H9 (cell line): ENCODE results near the gene TLDC2. TPM values are rescaled to one million over a fixed set of nuclear protein-coding genes. Genes with fewer than 3 reads are reported as not detected.

Experiments used
- DNase-seq: peaks from one replicate; pipeline ENCODE4 v3.0.0-alpha.2; 2017
- H2AFZ ChIP-seq: one replicate; pipeline ENCODE4 v1.6.1; 2013; ENCODE audit warnings: mild to moderate bottlenecking, low read length, control low read depth, moderate library complexity
- H2AK5ac ChIP-seq: 2 replicates; pipeline ENCODE4 v1.6.1; 2013; ENCODE audit warnings: low read length, control low read depth, mixed read lengths; ENCODE audit not compliant: insufficient read length
- H2BK120ac ChIP-seq: one replicate; pipeline ENCODE4 v1.6.1; 2013; ENCODE audit warnings: low read depth, mild to moderate bottlenecking, low read length, control low read depth, inconsistent platforms; ENCODE audit not compliant: poor library complexity, severe bottlenecking
- H2BK12ac ChIP-seq: 2 replicates; pipeline ENCODE4 v1.6.1; 2013; ENCODE audit warnings: low read length, control low read depth, mixed read lengths, low read depth; ENCODE audit not compliant: insufficient read length
- H2BK15ac ChIP-seq: 2 replicates; pipeline ENCODE4 v1.6.1; 2013; ENCODE audit warnings: low read depth, low read length, control low read depth
- H2BK20ac ChIP-seq: one replicate; pipeline ENCODE4 v1.6.1; 2013; ENCODE audit warnings: low read depth, mild to moderate bottlenecking, low read length, control low read depth, inconsistent platforms; ENCODE audit not compliant: poor library complexity, severe bottlenecking
- H2BK5ac ChIP-seq: 2 replicates; pipeline ENCODE4 v1.6.1; 2013; ENCODE audit warnings: low read length, control low read depth, mixed read lengths; ENCODE audit not compliant: insufficient read length
- H3K14ac ChIP-seq: 2 replicates; pipeline ENCODE4 v1.6.1; 2013; ENCODE audit warnings: low read length, control low read depth; ENCODE audit not compliant: insufficient read depth
- H3K18ac ChIP-seq: 2 replicates; pipeline ENCODE4 v1.6.1; 2013; ENCODE audit warnings: low read depth, mild to moderate bottlenecking, mixed read lengths, low read length, control low read depth; ENCODE audit not compliant: insufficient read length
- H3K23ac ChIP-seq: 2 replicates; pipeline ENCODE4 v1.6.1; 2013; ENCODE audit warnings: low read length, control low read depth, mixed read lengths, low read depth; ENCODE audit not compliant: insufficient read length
- H3K23me2 ChIP-seq: 2 replicates; pipeline ENCODE4 v1.6.1; 2013; ENCODE audit warnings: low read depth, mild to moderate bottlenecking, mixed read lengths, low read length, control low read depth; ENCODE audit not compliant: insufficient read length, poor library complexity, severe bottlenecking
- H3K27ac ChIP-seq: 2 replicates; pipeline ENCODE4 v1.5.1; 2013; ENCODE audit warnings: low read length, control low read depth, mixed read lengths, low read depth; ENCODE audit not compliant: insufficient read length
- H3K27me3 ChIP-seq: 2 replicates; pipeline ENCODE4 v1.6.1; 2013; ENCODE audit warnings: low read length, control low read depth, inconsistent platforms; ENCODE audit not compliant: insufficient read depth
- H3K4ac ChIP-seq: 2 replicates; pipeline ENCODE4 v1.6.1; 2013; ENCODE audit warnings: low read depth, mild to moderate bottlenecking, control low read depth, inconsistent platforms, low read length, moderate library complexity
- H3K4me1 ChIP-seq: 2 replicates; pipeline ENCODE4 v1.6.1; 2013; ENCODE audit warnings: low read length, control low read depth, inconsistent platforms; ENCODE audit not compliant: insufficient read depth
- H3K4me2 ChIP-seq: 2 replicates; pipeline ENCODE4 v1.6.1; 2013; ENCODE audit warnings: low read length, control low read depth, mixed read lengths; ENCODE audit not compliant: insufficient read length, insufficient read depth
- H3K56ac ChIP-seq: 2 replicates; pipeline ENCODE4 v1.6.1; 2013; ENCODE audit warnings: low read depth, mild to moderate bottlenecking, mixed read lengths, low read length, control low read depth; ENCODE audit not compliant: insufficient read length
- H3K79me1 ChIP-seq: 2 replicates; pipeline ENCODE4 v1.6.1; 2013; ENCODE audit warnings: low read depth, mild to moderate bottlenecking, moderate library complexity, low read length, control low read depth, inconsistent platforms; ENCODE audit not compliant: insufficient read depth, poor library complexity, severe bottlenecking
- H3K79me2 ChIP-seq: 2 replicates; pipeline ENCODE4 v1.6.1; 2013; ENCODE audit warnings: low read length, control low read depth, inconsistent platforms; ENCODE audit not compliant: insufficient read depth
- H3K9ac ChIP-seq: 2 replicates; pipeline ENCODE4 v1.6.1; 2013; ENCODE audit warnings: low read length, control low read depth, mixed read lengths; ENCODE audit not compliant: insufficient read length; ENCODE audit errors: extremely low read depth
- H3K9me3 ChIP-seq: one replicate; pipeline ENCODE4 v1.6.1; 2013; ENCODE audit warnings: low read depth, low read length, inconsistent platforms; ENCODE audit not compliant: control insufficient read depth
- H3T11ph ChIP-seq: one replicate; pipeline ENCODE4 v1.6.1; 2013; ENCODE audit warnings: mild to moderate bottlenecking, low read length, control low read depth, inconsistent platforms
- H4K20me1 ChIP-seq: one replicate; pipeline ENCODE4 v1.6.1; 2013; ENCODE audit not compliant: control insufficient read depth, insufficient read length, insufficient read depth
- H4K5ac ChIP-seq: 2 replicates; pipeline ENCODE4 v1.6.1; 2013; ENCODE audit warnings: low read depth, mild to moderate bottlenecking, mixed read lengths, low read length, control low read depth; ENCODE audit not compliant: insufficient read length
- H4K8ac ChIP-seq: replicated peaks from 2 replicates; pipeline ENCODE4 v1.6.1; 2013; ENCODE audit warnings: low read length, control low read depth, mixed read lengths, low read depth; ENCODE audit not compliant: insufficient read length
- H4K91ac ChIP-seq: 2 replicates; pipeline ENCODE4 v1.6.1; 2013; ENCODE audit warnings: low read depth, mild to moderate bottlenecking, moderate library complexity, mixed read lengths, low read length, control low read depth; ENCODE audit not compliant: insufficient read length
- H3K27ac Mint-ChIP-seq, 3 experiments: 2 replicates in 2 of 3; 3 replicates in 1 of 3; pipeline ENCODE4 v1.8.0; 2020 to 2021; ENCODE audit warnings: mixed read lengths in 3 of 3, mild to moderate bottlenecking in 1 of 3, moderate library complexity in 1 of 3
- H3K27me3 Mint-ChIP-seq: 2 replicates; pipeline ENCODE4 v1.8.0; 2021; ENCODE audit warnings: low read depth, mild to moderate bottlenecking, moderate library complexity, mixed read lengths
- H3K36me3 Mint-ChIP-seq, 3 experiments: 2 replicates in 2 of 3; 3 replicates in 1 of 3; pipeline ENCODE4 v1.8.0; 2020 to 2021; ENCODE audit warnings: low read depth in 3 of 3, mixed read lengths in 3 of 3; ENCODE audit not compliant: insufficient read depth in 1 of 3
- H3K4me1 Mint-ChIP-seq, 2 experiments: 2 replicates each; pipeline ENCODE4 v1.8.0; 2020; ENCODE audit warnings: mixed read lengths in 2 of 2
- H3K4me3 Mint-ChIP-seq, 2 experiments: 2 replicates in 1 of 2; 3 replicates in 1 of 2; pipeline ENCODE4 v1.8.0; 2020 to 2021; ENCODE audit warnings: mild to moderate bottlenecking in 2 of 2, mixed read lengths in 2 of 2, moderate library complexity in 1 of 2
- H3K9me3 Mint-ChIP-seq, 2 experiments: 2 replicates in 1 of 2; 3 replicates in 1 of 2; pipeline ENCODE4 v1.8.0; 2020; ENCODE audit warnings: mild to moderate bottlenecking in 2 of 2, mixed read lengths in 2 of 2, moderate library complexity in 1 of 2
- WGBS: extraction: QIAGEN DNeasy Blood & Tissue Kit; methylation state at CpG from one replicate; pipeline ENCODE4 v1.1.7; 2013; ENCODE audit warnings: missing lambda C conversion rate, low lambda C conversion rate, mixed read lengths; ENCODE audit not compliant: insufficient read length; ENCODE audit errors: extremely low coverage; 5-methylcytosine and 5-hydroxymethylcytosine counted together
- total RNA-seq: library from RNA; stranded (reverse); gene quantifications from 2 replicates; pipeline ENCODE4 v1.2.1, GENCODE V29; 2021
- TF ChIP-seq, protein P1 (sequence below): fragments of 200-600 bp; sonication (generic); conservative IDR thresholded peaks from 3 replicates; pipeline ENCODE4 v1.8.0; 2021; ENCODE audit warnings: antibody characterized with exemption, mild to moderate bottlenecking

TLDC2 gene
- total RNA-seq, 1 experiment from 2014 or later = 0.11 TPM

DNA sequence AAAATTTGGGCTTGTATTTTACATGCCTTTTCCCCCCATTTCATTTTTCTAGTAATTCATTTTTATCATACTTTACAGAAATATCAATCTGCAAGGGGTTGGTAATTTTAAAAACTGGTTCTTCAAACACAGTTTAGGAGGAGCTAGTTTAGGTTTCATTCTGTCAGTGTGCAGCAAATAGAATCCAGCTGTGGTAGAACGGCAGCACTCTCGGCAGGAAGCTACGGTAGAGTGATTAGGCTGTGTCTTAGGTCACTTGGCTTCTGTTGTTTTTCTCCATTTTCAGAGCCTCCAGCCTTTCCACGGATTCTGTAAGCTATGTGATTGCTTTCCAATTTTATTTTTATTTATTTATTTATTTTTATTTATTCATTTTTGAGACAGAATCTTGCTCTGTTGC, 32.7 kb downstream of the TLDC2 start:
- no peaks in the 10 kb centered on the region for H3K27me3 ChIP-seq
- H3K9me3 ChIP-seq = no peaks in the 10 kb centered on the region
- Mint-ChIP-seq H3K27ac (no peak overlapping the region), H3K36me3 (peaks cover 4 to 44% (median 44%) of the 10 kb centered on the region in 3 experiments), H3K4me3 (no peak overlapping the region), H3K4me1 (peaks cover 15 to 17% of the 10 kb centered on the region in 2 experiments), H3K9me3 (no peaks in the 10 kb centered on the region), H3K27me3 (no peaks in the 10 kb centered on the region)
- H3K9ac ChIP-seq = no peak overlapping the region
- no peaks in the 10 kb centered on the region for H3K79me2 ChIP-seq
- H2BK5ac ChIP-seq = no peak overlapping the region
- H3K56ac ChIP-seq = no peak overlapping the region
- no peak overlapping the region for H3K4ac ChIP-seq
- WGBS = no CpG with 5 or more reads among the region's 4 CpGs
- no peaks in the 10 kb centered on the region for H3K23me2 ChIP-seq
- no peak overlapping the region for H2BK20ac ChIP-seq
- H4K91ac ChIP-seq = no peak overlapping the region
- H2BK15ac ChIP-seq = no peak overlapping the region
- H3K27ac ChIP-seq = no peak overlapping the region
- H3T11ph ChIP-seq = no peak overlapping the region
- no peak overlapping the region for H2BK120ac ChIP-seq
- no peak overlapping the region for H3K4me2 ChIP-seq
- H4K8ac ChIP-seq = no peak overlapping the region
- DNase-seq = no peak
- no peaks in the 10 kb centered on the region for H3K79me1 ChIP-seq
- no peak overlapping the region for H3K14ac ChIP-seq
- no peaks in the 10 kb centered on the region for H4K20me1 ChIP-seq
- H3K4me1 ChIP-seq = no peaks in the 10 kb centered on the region
- no peak overlapping the region for H4K5ac ChIP-seq
- no peak overlapping the region for H3K18ac ChIP-seq
- H2AFZ ChIP-seq = no peak overlapping the region
- no peak overlapping the region for H3K23ac ChIP-seq
- H2AK5ac ChIP-seq = no peak overlapping the region
- TF ChIP-seq, protein P1, sequence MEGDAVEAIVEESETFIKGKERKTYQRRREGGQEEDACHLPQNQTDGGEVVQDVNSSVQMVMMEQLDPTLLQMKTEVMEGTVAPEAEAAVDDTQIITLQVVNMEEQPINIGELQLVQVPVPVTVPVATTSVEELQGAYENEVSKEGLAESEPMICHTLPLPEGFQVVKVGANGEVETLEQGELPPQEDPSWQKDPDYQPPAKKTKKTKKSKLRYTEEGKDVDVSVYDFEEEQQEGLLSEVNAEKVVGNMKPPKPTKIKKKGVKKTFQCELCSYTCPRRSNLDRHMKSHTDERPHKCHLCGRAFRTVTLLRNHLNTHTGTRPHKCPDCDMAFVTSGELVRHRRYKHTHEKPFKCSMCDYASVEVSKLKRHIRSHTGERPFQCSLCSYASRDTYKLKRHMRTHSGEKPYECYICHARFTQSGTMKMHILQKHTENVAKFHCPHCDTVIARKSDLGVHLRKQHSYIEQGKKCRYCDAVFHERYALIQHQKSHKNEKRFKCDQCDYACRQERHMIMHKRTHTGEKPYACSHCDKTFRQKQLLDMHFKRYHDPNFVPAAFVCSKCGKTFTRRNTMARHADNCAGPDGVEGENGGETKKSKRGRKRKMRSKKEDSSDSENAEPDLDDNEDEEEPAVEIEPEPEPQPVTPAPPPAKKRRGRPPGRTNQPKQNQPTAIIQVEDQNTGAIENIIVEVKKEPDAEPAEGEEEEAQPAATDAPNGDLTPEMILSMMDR = no peak
- H2BK12ac ChIP-seq = no peak overlapping the region
